ENCODE measurements around the gene MMP20. TPM values are rescaled to one million over a fixed set of nuclear protein-coding genes. Genes with fewer than 3 reads are reported as not detected.

Gene MMP20
- polyA plus RNA-seq, 4 donors: not detected

Other genes with a start within 250 kb of the MMP20 start
- gene TMEM123, start 172.6 kb downstream of the MMP20 start, polyA plus RNA-seq (ENCODE audit: insufficient read length in 4 of 4): 100 to 1,000 TPM; 274 to 353 (median 340) TPM
- 10 to 100 TPM; 23.2 to 30.9 (median 26.2) TPM for gene MMP7, start 94.6 kb downstream of the MMP20 start, polyA plus RNA-seq (ENCODE audit: insufficient read length in 4 of 4)
- not detected for gene MMP27, start 80.4 kb upstream of the MMP20 start, polyA plus RNA-seq (ENCODE audit: insufficient read length in 4 of 4)
- gene MMP8, start 99.6 kb upstream of the MMP20 start, polyA plus RNA-seq (ENCODE audit: insufficient read length in 4 of 4): under 1 TPM in 1 of 4 donors, not detected in 3; 0.05 TPM
- gene MMP10, start 155.3 kb upstream of the MMP20 start, polyA plus RNA-seq (ENCODE audit: insufficient read length in 4 of 4): under 1 TPM in 3 of 4 donors, not detected in 1; 0.11 to 0.14 (median 0.12) TPM
- under 1 TPM in 3 of 4 donors, not detected in 1; 0.17 to 0.24 (median 0.17) TPM for gene MMP1, start 172.8 kb upstream of the MMP20 start, polyA plus RNA-seq (ENCODE audit: insufficient read length in 4 of 4)
- gene MMP3, start 218.3 kb upstream of the MMP20 start, polyA plus RNA-seq (ENCODE audit: insufficient read length in 4 of 4): under 1 TPM in 1 of 4 donors, not detected in 3; 0.06 TPM
- 1 to 10 TPM; 1.7 to 5.6 (median 2.8) TPM for gene MMP12, start 249.7 kb upstream of the MMP20 start, polyA plus RNA-seq (ENCODE audit: insufficient read length in 4 of 4)

Measured in right renal pelvis (tissue), 4 donors.